Fibroblast of pulmonary artery (primary cell): ENCODE measurements around the gene CARM1.

Source experiments
- DNase-seq: peaks from one replicate; pipeline ENCODE4 v3.0.0-alpha.2; 2010; ENCODE audit warnings: low read depth
- H3K4me3 ChIP-seq: replicated peaks from 2 replicates; pipeline ENCODE4 v1.5.1; 2011; ENCODE audit warnings: low read depth, mild to moderate bottlenecking, control low read depth, low read length, moderate library complexity
- CTCF ChIP-seq: IDR thresholded peaks from 2 replicates; pipeline ENCODE4 v1.5.1; 2011; ENCODE audit warnings: mild to moderate bottlenecking, control low read depth, low read length, inconsistent platforms; ENCODE audit errors: missing control alignments

Gene CARM1

GRCh38 chr19:10961073-10961860 lies 89.9 kb downstream of the CARM1 start:
- TF ChIP-seq CTCF = no peak
- peak overlapping the region; percentile 78 for H3K4me3 ChIP-seq
- DNase-seq = peak; percentile 30

DNA sequence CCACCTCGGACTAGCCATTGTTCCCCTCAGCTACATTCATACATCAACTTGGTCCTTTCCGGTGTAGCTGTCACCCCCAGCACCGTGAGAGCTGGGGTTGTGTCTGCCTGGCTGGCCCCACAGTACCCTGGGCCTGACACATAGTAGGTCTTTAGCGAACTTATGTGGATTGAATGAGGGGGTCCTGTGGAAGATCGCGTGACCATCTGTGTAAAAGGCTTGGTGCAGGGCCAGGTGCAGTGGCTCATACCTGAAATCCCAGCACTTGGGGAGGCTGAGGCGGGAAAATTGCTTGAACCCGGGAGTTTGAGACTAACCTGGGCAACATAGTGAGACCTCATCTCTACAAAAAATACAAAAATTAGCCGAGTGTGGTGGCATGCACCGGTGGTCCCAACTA lies 91.5 kb downstream of the CARM1 start:
- DNase-seq = no peak
- H3K4me3 ChIP-seq = no peak overlapping the region

DNA sequence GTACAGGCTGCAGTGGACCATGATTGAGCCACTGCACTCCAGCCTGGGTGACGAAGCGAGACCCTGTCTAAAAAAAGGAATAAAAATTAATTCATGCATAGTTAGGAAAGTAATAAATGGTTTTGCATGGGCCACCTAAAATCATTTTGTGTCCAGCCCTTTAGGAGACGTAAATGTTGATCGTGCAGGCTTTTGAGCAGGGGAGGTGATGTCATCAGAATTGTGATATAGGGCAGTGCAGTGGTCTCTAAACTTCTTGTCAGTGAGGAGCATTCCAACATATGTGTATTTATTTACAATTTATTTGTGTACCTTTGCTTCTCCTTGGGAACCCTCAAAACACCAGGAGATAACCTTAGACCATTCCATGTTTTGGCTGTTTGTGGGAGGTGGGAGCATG lies 92.5 kb downstream of the CARM1 start:
- no peak for TF ChIP-seq CTCF
- H3K4me3 ChIP-seq = no peak overlapping the region
- no peak for DNase-seq

More for the DNA sequence above, 91.5 kb downstream of the CARM1 start:
- TF ChIP-seq CTCF = no peak

GRCh38 chr19:10964903-10965302 lies 93.5 kb downstream of the CARM1 start:
- no peak for DNase-seq
- H3K4me3 ChIP-seq = no peak overlapping the region
- TF ChIP-seq CTCF = no peak

GRCh38 chr19:10965398-10965797 lies 94.0 kb downstream of the CARM1 start:
- no peak overlapping the region for H3K4me3 ChIP-seq
- TF ChIP-seq CTCF = no peak
- no peak for DNase-seq

GRCh38 chr19:10966809-10967208 lies 95.5 kb downstream of the CARM1 start:
- no peak overlapping the region for H3K4me3 ChIP-seq
- no peak for TF ChIP-seq CTCF
- DNase-seq = no peak
